ENCODE results near the gene MAP2K7.
"Not testable (repeated sequence)": the region's sequence is repeated elsewhere in the genome, so short reads cannot be mapped to it uniquely, and the experiment has no call there.

The MAP2K7 gene

GRCh38 chr19:7908742-7909461 lies 5.2 kb downstream of the MAP2K7 start:
- no peak for DNase-seq

- no peak for DNase-seq
Observed at GRCh38 chr19:7909471-7910067, 5.9 kb downstream of the MAP2K7 start.

GRCh38 chr19:7910321-7911161 lies 6.9 kb downstream of the MAP2K7 start:
- no peak for DNase-seq

GRCh38 chr19:7911508-7912143 lies 7.9 kb downstream of the MAP2K7 start:
- DNase-seq = no peak

- no peak for DNase-seq
Observed at GRCh38 chr19:7912144-7912696, 8.5 kb downstream of the MAP2K7 start.

- DNase-seq = no peak
Observed at GRCh38 chr19:7912697-7913564, 9.3 kb downstream of the MAP2K7 start.

- DNase-seq = no peak
Observed at GRCh38 chr19:7913652-7914051, 10.0 kb downstream of the MAP2K7 start.

GRCh38 chr19:7914099-7914498 lies 10.4 kb downstream of the MAP2K7 start:
- no peak for DNase-seq

GRCh38 chr19:7914598-7915045 lies 10.9 kb downstream of the MAP2K7 start, which contains the start of gene TGFBR3L:
Gene TGFBR3L (plus strand): TSS chr19:7914830.
- no peak for DNase-seq

GRCh38 chr19:7915250-7916102 lies 11.8 kb downstream of the MAP2K7 start:
- DNase-seq = no peak

- DNase-seq = peak; percentile 72
Observed at GRCh38 chr19:7916103-7916954, 12.7 kb downstream of the MAP2K7 start.

- no peak for DNase-seq
Observed at GRCh38 chr19:7916955-7917266, 13.2 kb downstream of the MAP2K7 start.

- peak; percentile 72 for DNase-seq
Observed at GRCh38 chr19:7917267-7918061, 13.8 kb downstream of the MAP2K7 start.

- not testable (repeated sequence) for DNase-seq
Observed at GRCh38 chr19:7918062-7918614, 14.5 kb downstream of the MAP2K7 start.

- DNase-seq = no peak
Observed at GRCh38 chr19:7918615-7919421, 15.1 kb downstream of the MAP2K7 start.

GRCh38 chr19:7919610-7920518 lies 16.2 kb downstream of the MAP2K7 start, which contains the start of gene SNAPC2:
Gene SNAPC2 (plus strand): TSS chr19:7920338. CDS start chr19:7920367, 29 bp downstream.
- peak; percentile 98 for DNase-seq
